Measurements from ENCODE around the gene KDM4C. TPM values are rescaled to one million over a fixed set of nuclear protein-coding genes. Genes with fewer than 3 reads are reported as not detected.

The KDM4C gene
- total and polyA plus RNA-seq, 12 donors, result 6.1 to 18.2 (median 14.6) TPM

DNA sequence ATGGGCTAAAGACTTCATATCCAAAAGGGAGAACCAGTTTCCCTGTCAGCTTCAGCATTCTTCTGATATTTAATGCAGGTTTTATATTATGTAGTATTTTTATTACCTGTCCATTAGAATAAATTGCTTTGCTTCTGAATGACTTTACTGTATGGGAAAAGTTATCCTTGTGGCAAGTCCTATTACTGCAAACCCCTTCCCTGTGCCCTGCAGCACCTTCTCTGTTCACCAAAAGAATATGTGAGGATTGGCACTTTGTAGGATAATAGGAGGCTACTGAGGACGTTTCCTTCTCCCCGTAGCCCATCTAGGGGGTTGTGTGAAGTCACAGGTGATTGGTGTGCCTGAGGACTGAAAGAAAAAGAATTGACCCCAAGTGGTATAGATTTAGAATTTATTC, 296.1 kb downstream of the KDM4C start:
- Histone ChIP-seq H3K27me3 (no peaks in the 10 kb centered on the region), H3K4me3 (no peak overlapping the region), H3K9me3 (no peaks in the 10 kb centered on the region), H3K27ac (no peak overlapping the region), H3K36me3 (peaks cover 0 to 34% (median 0%) of the 10 kb centered on the region in 9 donors), H3K4me1 (peaks cover 0 to 9% (median 0%) of the 10 kb centered on the region in 9 donors)
- 44 to 49% methylated on average over 2 of the region's 2 CpGs for WGBS, 2 donors
- TF ChIP-seq, protein P1, sequence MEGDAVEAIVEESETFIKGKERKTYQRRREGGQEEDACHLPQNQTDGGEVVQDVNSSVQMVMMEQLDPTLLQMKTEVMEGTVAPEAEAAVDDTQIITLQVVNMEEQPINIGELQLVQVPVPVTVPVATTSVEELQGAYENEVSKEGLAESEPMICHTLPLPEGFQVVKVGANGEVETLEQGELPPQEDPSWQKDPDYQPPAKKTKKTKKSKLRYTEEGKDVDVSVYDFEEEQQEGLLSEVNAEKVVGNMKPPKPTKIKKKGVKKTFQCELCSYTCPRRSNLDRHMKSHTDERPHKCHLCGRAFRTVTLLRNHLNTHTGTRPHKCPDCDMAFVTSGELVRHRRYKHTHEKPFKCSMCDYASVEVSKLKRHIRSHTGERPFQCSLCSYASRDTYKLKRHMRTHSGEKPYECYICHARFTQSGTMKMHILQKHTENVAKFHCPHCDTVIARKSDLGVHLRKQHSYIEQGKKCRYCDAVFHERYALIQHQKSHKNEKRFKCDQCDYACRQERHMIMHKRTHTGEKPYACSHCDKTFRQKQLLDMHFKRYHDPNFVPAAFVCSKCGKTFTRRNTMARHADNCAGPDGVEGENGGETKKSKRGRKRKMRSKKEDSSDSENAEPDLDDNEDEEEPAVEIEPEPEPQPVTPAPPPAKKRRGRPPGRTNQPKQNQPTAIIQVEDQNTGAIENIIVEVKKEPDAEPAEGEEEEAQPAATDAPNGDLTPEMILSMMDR (IDR thresholded peaks at IDR 0.05), result no peak
- ATAC-seq, result no peak
- no peak for DNase-seq
- intact Hi-C loops (cut with DNase I), result loop anchor here in 6 of 10 donors (5.0 to 10.0 kb wide), 4 partner anchors 91 to 483 kb away; no protein-coding TSS in a partner anchor

DNA sequence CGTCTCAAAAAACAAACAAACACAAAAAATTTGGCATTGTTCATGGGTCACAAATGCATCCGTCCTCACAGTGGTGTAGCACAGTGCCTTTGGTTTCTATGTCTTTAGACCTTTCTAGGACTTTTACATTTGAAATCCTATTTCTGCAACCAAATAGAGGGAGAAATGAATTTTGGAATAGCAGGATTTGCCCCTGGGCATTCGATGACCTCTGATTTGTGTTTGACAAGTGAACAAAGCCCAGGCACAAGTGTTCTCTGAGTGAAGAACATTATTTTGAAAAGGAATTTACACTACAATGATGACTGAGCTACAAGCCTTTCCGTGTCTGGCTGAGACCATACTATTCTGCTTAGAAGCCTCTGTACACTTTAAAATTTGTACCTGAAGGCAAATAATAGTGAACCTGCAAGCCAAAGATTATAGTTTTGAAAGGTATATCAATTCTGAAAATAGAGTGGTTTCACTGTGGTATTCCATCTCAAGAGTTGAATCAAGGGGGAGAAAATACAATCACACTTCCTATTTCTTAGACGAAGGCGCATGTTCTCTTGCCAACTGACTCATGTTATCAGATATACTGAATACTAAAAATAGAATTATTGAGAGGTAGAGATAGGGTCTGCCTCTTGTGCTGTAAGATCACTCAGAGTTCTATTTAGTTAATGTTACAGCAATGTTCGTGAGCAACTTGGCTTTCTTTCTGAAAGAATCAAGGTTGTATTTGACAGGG, 297.6 kb downstream of the KDM4C start:
- intact Hi-C loops (cut with DNase I), result loop anchor here in 3 of 10 donors (10.0 kb wide), 3 partner anchors 89 to 479 kb away; no protein-coding TSS in a partner anchor
- WGBS, 2 donors, result 54 to 61% methylated on average over 7 of the region's 7 CpGs
- ATAC-seq, result no peak
- H3K27me3 ChIP-seq, result no peaks in the 10 kb centered on the region
- H3K36me3 ChIP-seq, result peaks cover 0 to 20% (median 0%) of the 10 kb centered on the region in 9 donors
- H3K4me1 ChIP-seq, result peaks cover 0 to 9% (median 0%) of the 10 kb centered on the region in 9 donors
- no peak overlapping the region for H3K4me3 ChIP-seq
- H3K9me3 ChIP-seq, result no peaks in the 10 kb centered on the region
- TF ChIP-seq, protein P1 (IDR thresholded peaks at IDR 0.05), result no peak
- DNase-seq, result no peak
- no peak overlapping the region for H3K27ac ChIP-seq

DNA sequence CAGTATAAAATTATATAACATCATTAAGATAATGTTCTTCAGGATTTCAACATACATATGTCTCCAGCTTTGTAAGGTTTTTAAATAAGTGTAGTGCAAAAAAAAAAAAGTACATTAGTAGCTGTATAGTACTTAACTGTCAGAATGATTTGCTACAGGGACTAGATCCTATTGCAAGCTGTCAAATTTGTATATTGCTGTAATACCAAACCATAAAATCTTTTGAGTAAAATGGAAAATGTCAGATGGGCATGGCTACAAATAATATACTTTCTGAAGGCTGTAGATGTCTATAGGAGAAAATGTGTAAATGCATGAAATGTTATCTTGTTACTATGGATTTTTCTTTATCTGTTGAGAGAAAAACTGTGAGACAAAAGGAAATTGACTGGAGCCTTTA, 298.5 kb downstream of the KDM4C start:
- no peak overlapping the region for H3K27ac ChIP-seq
- H3K27me3 ChIP-seq, result no peaks in the 10 kb centered on the region
- TF ChIP-seq, protein P1 (IDR thresholded peaks at IDR 0.05), result no peak
- peaks cover 0 to 11% (median 0%) of the 10 kb centered on the region in 9 donors for H3K36me3 ChIP-seq
- ATAC-seq, result no peak
- DNase-seq, result no peak
- no peak overlapping the region for H3K4me3 ChIP-seq
- peaks cover 0 to 9% (median 0%) of the 10 kb centered on the region in 9 donors for H3K4me1 ChIP-seq
- intact Hi-C loops (cut with DNase I), result loop anchor here in 3 of 10 donors (10.0 kb wide), 3 partner anchors 89 to 479 kb away; no protein-coding TSS in a partner anchor
- H3K9me3 ChIP-seq, result no peaks in the 10 kb centered on the region

DNA sequence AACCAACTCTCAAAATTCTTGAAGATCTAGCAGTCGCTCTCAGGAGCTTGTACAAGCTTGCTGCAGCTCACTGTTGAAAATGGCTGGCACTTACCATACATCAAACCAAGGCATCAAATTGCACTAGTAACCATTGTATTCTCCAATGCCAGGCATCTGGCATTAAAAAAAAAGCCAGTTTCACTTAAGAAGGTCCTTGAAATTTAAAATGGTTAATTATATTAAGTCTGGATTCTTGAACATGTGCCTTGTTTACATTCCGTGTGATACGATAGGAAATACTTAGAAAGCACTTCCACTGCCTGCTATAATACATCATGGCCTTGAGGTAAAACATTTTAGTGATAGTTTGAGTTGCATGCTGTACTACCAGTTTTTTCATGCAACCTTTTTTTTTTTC, 300.7 kb downstream of the KDM4C start:
- DNase-seq (no peak), ATAC-seq (no peak)
- Histone ChIP-seq H3K27ac (no peak overlapping the region), H3K27me3 (no peaks in the 10 kb centered on the region), H3K4me1 (peaks cover 0 to 9% (median 0%) of the 10 kb centered on the region in 9 donors), H3K36me3 (peaks cover 0 to 21% (median 0%) of the 10 kb centered on the region in 9 donors), H3K9me3 (no peaks in the 10 kb centered on the region), H3K4me3 (no peak overlapping the region)
- WGBS, 2 donors, result 86 to 93% methylated on average over 3 of the region's 3 CpGs
- intact Hi-C loops (cut with DNase I), result loop anchor here in 3 of 10 donors (10.0 kb wide), 3 partner anchors 86 to 476 kb away; no protein-coding TSS in a partner anchor
- TF ChIP-seq, protein P1 (IDR thresholded peaks at IDR 0.05), result no peak
